Subcutaneous adipose tissue (tissue), 4 donors: ENCODE results near the gene PTDSS2. TPM values are rescaled to one million over a fixed set of nuclear protein-coding genes. Genes with fewer than 3 reads are reported as not detected.

ENCODE experiments used
- CTCF ChIP-seq: fragments of 450-650 bp; IDR thresholded peaks from one replicate; pipeline ENCODE4 v1.5.1; 2016; ENCODE audit warnings: low read depth, mild to moderate bottlenecking, control low read depth, antibody characterized with exemption, moderate library complexity
- total RNA-seq, 4 donors: library from RNA; depleted of rRNA; stranded (reverse); fragments of >200 nt; gene quantifications; one replicate each; pipeline ENCODE4 v1.1.0, GENCODE V29; 2016

PTDSS2 gene
- 10 to 100 TPM; 19.1 to 77.6 (median 26.2) TPM for total RNA-seq

- no peak for TF ChIP-seq CTCF
Measured at GRCh38 chr11:449889-450808, at the start of gene PTDSS2. Gene PTDSS2 (plus strand): TSS chr11:450279. CDS start chr11:450456, 177 bp downstream.

GRCh38 chr11:403021-403760 lies 46.9 kb upstream of the PTDSS2 start:
- TF ChIP-seq CTCF = no peak

GRCh38 chr11:403761-404431 lies 46.2 kb upstream of the PTDSS2 start:
- no peak for TF ChIP-seq CTCF

- TF ChIP-seq CTCF = no peak
Measured at GRCh38 chr11:404551-405264, 45.4 kb upstream of the PTDSS2 start.

GRCh38 chr11:405323-405953 lies 44.6 kb upstream of the PTDSS2 start:
- no peak for TF ChIP-seq CTCF

- no peak for TF ChIP-seq CTCF
Measured at GRCh38 chr11:405954-406795, 43.9 kb upstream of the PTDSS2 start.
